Activated T-cell treated with anti-CD3 and anti-CD28 coated beads for 48 hours (primary cell): ENCODE data around the gene SLC9A6.
"Not testable (repeated sequence)": the region's sequence is repeated elsewhere in the genome, so short reads cannot be mapped to it uniquely, and the experiment has no call there.

Source experiments
- DNase-seq: peaks from one replicate; pipeline ENCODE4 v3.0.0-alpha.2; 2020; ENCODE audit warnings: low read depth

Gene SLC9A6

DNA sequence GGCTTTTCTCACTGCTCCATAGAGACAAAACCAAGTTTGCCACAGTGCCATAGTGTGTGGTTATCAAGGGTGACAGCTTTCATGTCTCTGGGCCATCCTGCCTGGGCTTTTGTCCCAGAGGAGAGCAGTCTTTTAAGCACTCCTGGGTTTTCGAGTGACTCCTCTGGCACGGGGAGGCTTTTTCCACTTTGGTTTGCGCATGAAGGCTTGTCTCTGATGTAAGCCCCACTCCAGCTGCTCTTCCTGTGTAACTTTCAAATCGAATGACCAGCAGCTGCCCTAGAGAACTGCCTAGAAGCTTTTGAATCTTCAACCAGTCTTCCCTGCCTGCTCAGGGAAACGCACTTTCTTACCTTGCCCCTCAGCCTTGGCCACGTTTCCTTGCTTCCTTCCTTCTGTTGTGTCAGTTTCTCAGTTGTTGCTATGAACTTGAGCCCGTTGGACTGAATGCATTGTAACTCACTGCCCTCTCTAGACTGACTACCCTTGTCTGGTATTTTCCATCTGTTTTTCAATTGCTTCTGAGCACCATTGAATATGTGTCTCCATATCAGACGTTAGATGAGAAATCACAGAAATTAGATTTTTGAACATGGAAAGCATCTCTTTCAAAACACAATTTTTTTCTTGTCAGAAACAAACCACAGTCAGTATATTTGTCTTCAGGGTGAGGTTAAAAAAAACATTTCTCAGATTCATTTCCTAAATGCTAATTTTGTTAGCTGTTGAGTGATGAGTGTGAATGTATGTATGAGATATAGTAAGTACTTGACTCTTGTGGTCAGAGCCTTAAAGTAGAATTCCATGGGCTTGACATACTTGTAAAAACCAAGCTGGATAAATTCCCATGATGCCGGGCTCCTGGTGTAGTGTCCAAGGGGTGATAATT is 45.3 kb downstream of the SLC9A6 start:
- DNase-seq = no peak

DNA sequence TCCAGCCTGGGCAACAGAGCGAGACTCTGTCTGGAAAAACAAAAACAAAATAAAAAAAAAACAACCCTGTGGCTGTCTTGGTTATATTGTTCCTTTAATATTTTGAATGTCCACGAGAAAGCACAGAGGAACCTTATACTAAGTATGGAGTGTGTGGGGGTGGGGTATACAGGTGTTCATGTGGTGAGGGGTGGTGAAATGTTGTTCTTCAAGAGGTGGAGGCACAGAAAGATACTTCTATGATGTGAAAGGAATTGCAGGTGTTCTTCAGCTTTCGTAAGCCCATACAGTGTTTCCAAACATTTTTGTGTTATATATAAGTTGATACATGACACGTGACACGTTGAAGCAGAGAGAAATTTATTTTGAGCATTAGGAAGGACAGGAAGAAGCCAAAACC is 46.4 kb downstream of the SLC9A6 start:
- DNase-seq = no peak

DNA sequence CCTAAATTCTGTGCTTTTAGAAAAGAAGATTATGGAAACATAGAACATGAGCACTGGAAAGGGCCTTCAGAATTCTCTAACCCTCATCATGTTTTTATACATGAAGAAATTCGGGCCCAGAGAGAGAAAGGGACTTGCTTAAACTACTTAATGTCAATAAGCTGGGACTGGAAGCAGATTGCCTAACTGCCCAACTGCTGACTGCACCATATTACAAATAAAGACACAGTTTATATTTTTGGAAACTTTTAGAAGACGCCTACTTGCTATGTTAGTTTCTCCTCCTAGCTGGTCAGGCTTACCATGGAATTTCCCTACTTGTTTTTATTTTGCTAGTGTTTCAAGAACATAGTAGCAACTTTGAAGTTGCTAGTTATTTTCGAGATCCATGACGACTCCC is 47.1 kb downstream of the SLC9A6 start:
- no peak for DNase-seq

DNA sequence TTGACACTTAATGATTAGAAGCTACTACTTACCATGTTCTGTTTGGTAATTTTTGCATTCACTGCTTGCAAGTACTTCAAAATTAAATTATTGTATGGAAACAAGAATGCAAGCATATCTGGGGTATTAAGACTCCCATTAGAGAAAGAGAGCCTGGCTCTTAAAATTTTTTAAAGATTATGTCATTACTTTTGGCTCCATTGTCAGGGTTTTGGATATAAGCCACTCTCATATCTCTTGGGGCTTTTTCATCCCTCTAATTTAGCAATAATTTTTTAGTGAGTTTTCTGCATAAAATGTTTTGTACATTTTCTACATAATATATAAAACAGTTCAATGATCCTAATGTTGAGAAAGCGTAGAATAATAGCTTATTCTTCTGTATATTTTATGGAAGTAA is 49.4 kb downstream of the SLC9A6 start:
- DNase-seq = no peak

DNA sequence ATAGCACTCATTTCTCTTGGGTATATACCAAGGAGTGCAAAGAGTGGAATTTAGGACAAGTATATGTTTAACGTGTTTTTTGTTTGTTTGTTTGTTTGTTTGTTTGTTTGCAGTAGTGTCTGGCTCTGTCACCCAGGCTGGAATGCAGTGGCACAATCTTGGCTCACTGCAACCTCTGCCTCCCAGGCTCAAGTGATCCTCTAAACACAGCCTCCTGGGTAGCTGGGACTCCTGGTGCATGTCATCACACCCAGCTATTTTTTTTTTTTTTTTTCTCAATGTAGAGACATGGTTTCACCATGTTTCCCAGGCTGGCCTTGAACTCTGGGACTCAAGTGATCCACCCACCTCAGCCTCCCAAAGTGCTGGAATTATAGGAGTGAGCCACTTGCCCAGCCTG is 50.4 kb downstream of the SLC9A6 start:
- DNase-seq = no peak

DNA sequence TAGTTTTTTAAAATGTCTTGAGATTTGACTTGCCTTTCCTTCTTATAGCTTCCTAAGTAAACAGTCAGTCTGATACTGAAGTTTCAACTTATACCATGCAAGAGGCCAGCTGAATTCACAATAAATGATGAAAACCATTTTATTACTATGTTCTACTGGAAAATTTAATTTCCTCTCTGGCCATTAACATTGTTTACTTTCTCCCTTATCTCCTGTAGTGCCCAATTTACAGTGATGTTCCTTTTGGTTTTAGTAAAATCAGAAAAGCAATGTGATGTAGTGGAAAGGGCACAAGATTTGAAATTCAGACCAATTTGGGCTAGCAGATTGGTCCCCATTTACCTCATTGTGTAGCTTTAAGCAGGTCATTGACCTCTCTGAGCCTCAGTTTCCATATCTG is 54.2 kb downstream of the SLC9A6 start:
- no peak for DNase-seq

DNA sequence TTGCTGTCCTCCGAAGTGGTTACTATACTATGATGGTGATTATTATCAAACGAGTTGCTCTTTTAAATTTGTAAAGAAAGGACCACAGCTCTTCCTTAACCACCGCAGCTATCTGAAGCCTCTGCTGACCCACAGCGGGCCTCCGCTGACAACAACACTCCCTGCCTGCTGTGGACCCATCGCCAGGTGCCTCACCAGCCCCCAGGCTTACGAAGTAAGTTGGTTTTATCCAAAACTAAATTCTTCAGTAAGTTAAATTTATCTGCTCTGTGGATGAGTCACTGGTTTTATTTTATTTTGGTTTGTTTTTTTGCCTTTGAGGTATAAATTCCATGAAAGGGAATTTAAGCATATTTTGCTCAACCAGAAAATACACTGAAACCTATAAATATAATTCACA is 54.7 kb downstream of the SLC9A6 start:
- DNase-seq = no peak

DNA sequence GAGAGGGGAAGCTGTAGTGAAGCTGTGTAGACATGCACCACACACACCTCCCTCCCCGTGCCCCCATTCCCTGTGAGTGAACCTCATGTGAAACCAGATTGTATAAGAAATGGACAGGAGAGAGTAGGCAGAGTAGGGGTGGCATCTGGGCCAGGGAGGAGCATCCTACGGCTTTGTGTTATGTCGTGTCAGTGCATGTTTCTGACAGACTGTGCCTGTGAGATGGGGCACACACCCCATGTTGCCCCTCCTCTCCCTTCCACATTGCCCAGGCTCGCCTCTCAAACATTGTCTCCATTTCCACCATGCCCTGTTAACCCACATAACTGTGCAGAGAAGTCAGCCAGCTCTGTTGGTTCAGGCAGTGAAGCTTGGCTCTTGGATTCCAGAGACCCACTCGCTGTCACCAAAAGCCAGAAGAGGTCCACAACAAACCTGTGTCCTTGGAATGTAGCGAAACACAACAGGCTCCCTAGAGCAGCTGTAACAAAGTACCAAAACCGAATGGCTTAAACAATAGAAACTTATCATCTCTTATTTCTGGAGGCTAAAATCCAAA is 56.1 kb downstream of the SLC9A6 start:
- no peak for DNase-seq

DNA sequence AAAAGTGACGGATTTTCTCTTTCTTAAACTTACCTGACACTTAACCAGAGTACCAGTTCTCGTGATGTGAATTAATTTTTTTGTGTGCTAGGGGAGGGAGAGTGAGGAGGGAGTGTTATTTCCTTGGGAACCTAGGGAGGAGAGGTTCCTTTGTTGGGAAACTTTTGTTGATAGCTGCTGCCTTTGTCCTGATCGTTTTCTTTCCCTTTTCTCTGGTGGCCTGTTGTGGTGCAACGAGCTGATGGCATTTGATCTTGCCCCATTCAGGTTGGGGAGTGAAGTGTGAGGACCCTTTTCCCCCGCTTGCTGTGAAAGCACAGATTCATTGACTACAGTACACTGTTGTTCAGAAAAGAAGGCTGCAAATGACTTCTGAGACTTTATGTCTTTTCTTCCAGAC is 59.8 kb downstream of the SLC9A6 start:
- no peak for DNase-seq

DNA sequence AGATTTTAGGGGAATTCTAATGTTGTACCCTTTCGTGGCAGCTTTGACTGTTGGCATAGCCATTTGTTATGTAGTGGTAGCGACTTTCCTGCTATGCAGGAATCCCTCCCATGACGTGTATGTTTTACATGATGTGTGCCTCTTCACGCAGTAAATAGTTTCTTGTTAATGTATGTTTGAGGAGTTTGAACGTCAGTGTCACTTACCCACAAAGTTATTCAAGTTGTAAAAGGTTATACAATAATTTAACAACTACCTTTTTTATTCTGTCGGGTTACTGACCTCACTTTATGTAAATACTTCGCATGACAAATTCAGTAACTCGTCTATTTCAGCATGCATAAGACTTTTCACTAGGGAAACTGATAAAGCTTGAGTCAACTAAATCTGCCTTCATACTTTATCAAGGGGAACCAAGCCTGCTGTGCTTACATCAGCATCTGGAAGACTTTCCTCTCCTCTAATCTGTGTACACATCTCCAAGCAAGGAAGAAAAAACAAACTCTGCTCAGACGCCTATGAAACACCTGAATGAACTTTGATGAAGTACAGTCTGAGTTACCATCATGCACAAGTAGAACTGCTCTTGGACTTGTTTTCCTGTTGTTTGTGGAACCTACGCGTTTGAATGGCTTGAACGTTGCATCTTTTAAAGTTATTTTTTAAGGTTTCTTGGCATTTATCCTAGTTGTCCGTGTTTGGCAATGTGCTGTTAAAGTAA is 61.2 kb downstream of the SLC9A6 start:
- DNase-seq = no peak

DNA sequence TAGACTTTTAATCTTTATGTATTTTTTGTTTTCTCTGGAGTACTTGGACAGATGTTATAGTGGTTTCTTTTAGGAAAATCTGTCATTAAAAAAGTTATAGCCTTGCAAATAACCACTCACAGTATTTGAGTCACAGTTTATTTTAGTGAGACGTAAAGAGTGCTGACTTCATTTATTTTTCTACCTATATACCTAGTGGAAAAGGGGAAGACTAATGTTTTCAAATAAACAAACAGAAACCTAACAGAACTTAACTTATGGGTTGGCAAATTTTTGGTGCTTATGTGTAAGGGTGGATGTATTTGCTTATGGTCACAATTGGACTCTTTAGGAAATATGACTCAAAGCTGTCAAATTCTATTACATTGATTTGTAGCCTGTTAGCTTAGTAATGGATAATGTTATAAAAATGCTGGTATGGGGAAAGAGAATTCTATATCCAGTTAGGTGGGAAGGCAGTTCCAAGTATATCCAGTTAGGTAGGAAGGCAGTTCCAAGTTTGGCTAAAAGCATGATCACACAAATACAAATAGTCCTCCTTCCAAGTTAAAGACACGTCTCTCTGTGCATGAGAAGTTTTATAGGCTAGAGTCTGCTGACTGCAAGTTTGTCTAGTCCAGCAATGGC is 61.9 kb downstream of the SLC9A6 start:
- no peak for DNase-seq

DNA sequence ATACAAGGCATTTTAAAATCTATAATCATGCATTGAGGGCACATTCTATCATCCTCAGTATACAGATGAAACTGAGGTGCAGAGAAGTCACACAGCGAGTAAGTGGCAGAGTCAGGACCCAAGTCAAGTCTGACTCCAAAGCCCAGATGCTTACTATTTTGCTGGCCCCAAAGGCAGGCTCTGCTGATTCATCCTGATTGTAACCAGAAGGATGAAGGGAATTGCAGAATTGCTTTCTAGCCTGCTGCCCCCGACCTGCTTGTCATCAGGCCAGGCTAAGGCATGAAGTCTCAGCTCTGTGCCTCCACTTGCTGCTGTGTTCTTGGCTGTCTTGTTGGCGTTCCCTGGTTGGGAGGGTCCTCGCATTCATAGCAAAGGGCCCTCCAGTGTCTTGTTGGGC is 62.7 kb downstream of the SLC9A6 start:
- no peak for DNase-seq

DNA sequence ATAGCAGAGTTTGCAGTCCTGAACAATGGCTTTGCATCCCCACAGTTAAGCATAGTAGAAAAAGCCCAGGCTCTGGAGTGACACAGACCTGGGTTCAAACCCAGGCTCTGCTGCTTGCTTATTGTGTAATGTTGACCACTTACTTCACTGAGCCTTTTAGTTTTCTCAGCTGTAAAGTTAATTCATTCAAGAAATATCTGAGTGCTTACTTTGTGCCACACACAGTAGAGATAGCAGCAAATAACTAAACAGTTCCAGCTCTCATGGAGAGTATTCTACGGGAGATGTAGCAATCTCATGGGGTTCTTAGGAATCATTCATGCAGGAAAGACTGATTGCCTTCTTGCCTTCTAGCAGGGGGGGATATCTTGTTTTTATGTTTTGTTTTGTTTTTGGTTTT is 63.2 kb downstream of the SLC9A6 start:
- no peak for DNase-seq

DNA sequence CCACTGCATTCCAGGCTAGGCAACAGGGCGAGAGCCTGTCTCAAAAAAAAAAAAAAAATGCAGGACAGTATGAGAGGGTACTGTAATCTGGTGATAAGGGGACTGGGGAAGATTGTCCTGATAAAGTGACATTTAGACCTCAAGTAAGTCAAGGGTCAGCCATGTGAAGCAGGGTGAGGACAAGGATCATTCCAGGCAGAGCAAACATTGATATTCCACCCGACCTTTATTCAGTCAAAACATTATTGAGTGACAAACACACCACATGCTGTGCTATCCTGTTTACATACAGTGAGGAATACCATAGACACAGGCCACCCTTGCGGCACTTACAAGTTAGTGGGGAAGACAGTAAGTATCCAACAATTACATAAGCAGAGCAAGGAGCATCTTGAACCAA is 64.4 kb downstream of the SLC9A6 start:
- DNase-seq = no peak

DNA sequence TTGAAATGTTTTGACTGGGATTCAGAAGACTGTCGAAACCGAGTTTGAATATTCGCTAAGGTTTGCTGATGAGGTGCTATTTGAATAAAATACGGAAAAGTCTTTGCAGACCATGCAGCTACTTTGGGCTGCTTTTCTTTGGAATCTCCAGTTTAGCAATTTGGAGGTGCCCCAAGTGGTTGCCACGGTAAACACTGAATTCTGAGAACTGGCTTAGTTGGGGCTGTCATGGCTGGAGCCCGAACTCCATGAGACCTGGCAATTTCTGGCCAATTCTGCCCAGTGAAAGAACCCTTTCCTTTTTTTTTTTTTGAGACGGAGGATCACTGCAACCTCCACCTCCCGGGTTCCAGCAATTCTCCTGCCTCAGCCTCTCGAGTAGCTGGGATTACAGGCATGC is 65.6 kb downstream of the SLC9A6 start:
- DNase-seq = not testable (repeated sequence)

DNA sequence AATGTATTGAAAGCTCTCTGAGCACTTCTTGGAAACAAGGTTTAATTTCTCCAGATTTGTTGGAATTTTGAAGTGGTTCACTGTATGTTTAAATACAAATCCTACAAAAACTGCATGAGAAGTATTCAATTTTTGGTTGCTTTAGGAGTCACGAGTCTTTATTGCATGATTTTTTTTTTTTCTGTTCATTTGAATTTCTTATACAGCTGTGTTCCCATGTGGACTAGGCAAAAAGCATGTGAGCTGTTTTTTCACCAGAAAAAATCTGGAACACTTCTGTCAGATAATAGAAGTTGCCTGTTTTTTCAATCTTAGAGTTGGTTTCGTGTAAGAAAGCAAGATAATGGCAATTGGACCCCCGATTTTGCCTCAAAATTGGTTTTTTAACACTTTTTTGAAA is 66.4 kb downstream of the SLC9A6 start:
- DNase-seq = no peak

DNA sequence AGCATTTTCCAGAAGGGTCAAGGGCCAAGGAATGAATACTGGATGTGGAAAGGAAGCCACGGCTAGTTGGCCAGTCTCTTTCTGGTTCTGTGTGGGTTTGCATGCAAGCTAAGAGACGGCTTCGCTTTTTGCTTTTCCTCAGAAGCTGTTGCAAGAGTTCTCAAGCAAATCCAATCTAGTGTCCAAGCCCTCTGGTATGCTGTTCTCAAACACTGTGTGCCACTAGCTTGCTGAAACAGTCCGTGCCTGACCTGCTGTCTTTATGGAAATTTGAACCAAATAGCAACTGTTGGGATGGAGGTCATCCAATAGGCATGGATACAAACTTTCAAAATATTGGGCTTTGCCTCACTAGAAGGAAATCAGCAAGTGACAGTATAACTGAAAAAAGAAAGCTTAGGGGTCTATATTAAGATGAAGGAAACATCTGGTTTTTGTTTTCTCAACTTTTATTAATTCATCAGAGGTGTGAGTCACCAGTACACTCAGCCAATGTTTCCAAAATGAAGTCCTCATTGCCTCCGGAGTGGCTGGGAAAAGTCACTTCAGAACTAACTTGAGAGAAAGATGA is 70.5 kb downstream of the SLC9A6 start:
- no peak for DNase-seq

DNA sequence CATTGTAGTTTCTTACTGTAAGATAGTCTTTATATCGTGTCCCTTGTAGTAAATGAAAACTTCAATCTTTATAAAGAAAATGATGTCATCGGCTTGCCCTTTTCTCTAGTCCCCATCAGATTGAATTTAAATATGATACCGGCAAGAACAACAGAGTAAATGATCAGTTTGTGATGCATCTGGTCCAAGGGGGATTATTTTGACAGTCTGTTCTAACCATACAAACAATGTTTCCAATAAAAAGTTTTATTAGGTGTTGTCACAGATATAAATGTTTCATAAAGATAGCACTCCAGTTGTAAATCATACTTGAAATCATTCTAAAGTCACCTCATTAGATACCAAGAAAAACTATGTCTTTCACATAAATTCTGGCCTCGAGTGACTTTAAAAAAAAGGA is 72.3 kb downstream of the SLC9A6 start:
- DNase-seq = no peak

DNA sequence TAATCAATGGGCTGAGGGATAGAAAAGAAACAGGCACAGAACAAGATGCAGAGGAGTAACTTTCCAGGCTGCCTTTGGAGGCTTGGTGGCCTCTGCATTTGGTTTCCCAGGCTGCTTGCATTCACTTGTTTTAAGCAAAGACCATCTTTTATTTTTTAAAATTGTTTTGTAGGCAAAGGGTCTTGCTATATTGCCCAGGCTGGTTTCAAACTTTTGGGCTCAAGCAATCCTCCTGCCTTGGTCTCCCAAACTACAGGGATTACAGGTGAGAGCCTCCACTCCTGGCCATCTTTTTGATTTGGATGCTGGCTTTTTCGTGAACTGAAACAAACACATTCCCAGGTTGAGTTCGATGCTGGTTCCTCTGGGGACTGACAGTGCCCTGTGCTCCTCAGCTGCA is 74.1 kb downstream of the SLC9A6 start:
- no peak for DNase-seq

DNA sequence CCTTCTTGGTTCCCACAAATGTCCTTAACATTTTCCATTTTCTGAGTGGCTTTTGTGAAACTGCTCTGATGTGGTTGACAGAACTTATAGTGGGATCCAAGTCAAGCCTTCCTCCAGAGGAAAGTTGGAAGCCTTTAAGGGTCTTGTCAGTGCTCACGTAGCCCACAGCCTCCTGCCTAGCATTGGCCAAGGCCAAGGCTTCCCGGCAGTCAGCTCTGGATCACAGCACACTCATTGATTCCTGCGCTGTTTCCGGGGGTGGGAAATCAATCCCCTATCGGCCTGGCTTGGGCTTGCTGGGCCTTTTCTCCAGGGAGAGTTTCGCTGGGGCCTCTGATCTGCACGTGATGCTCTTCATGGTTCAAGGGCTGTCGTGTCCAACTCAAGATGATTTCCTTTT is 76.1 kb downstream of the SLC9A6 start:
- DNase-seq = no peak

DNA sequence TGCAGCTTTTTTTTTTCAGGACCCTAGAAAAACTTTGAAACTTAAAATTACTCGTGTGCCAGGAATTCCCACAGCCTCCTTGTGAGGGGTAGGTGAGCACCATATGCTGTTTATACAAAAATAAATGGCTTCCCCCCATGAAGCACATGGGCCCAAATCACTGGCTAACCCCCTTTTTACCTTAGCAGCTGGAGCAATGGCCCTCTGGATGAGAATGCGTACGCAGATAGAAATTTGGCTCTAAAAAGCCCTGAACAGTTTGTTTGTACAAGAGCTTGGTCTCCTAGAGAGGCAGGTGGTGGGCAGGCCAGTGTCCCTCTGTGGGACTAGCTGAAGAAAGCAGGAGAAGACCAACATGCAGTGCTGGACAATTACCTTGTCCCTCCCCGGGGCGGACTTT is 76.5 kb downstream of the SLC9A6 start:
- DNase-seq = no peak

DNA sequence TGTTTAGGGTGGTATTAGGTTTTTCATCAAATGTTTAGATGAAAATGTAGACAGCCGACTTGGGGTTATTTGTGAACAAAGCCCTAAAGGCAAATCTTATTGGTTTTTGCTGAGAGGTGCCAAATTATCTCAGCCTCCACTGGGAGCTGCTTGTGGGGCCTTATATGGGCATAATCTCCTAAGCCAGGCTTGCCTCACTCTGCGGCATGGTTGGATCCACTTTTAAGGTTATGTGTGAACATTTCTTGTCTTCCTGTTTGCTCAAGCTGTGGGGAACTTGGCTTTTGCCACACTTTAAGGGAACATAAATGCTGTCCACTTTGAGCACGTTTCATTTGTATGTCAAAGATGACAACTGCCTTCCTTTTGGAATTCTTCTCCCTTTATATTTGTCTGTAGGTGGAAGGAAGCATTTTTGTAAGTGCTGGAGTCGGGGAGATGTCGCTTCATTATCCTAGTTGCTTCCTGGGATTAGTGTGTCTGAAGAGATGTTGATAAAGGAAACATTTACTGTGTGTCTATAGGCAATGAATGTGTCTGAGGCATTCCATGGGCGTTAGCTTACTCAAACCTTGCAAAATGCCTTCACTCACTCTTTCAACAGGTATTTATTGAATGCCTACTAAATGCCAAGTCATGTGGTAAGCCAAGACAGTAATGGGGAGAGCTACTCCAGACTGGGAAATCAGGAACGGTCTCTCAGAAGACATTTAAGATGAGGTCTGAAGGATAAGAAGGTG is 78.3 kb downstream of the SLC9A6 start:
- no peak for DNase-seq
